Kidney (tissue), 14 donors: ENCODE data around the gene ADISSP. TPM values are rescaled to one million over a fixed set of nuclear protein-coding genes. Genes with fewer than 3 reads are reported as not detected.
A peak's percentile ranks its signal among the peaks of the same experiment; 100 is the strongest.

ENCODE experiments used
- DNase-seq, 5 donors: peaks; one replicate each; pipeline ENCODE4 v3.0.0-alpha.2; 2013 to 2020
- FAIRE-seq: peaks from 2 replicates; lab custom pipeline; 2012; peaks lifted over from hg19 to GRCh38; lab: Jason Lieb, UNC
- H3K27ac ChIP-seq, 2 donors: one replicate each; pipeline ENCODE4 v1.7.0; 2013; ENCODE audit warnings: low read depth in 2 of 2, low read length in 2 of 2, inconsistent platforms in 1 of 2
- H3K27me3 ChIP-seq: one replicate; pipeline ENCODE4 v1.7.1; 2013; ENCODE audit warnings: low read length, inconsistent platforms; ENCODE audit not compliant: control insufficient read depth, insufficient read depth
- H3K36me3 ChIP-seq, 3 donors: one replicate each; pipeline versions ENCODE4 v1.7.0 to v1.7.1; 2013; ENCODE audit warnings: low read length in 3 of 3, control low read depth in 1 of 3, inconsistent platforms in 1 of 3; ENCODE audit not compliant: insufficient read depth in 3 of 3, control insufficient read depth in 2 of 3
- H3K4me1 ChIP-seq, 3 donors: one replicate each; pipeline versions ENCODE4 v1.7.0 to v1.7.1; 2013; ENCODE audit warnings: low read length in 3 of 3, inconsistent platforms in 1 of 3, low read depth in 1 of 3; ENCODE audit not compliant: control insufficient read depth in 2 of 3, insufficient read depth in 2 of 3
- H3K4me3 ChIP-seq, 3 donors: one replicate each; pipeline versions ENCODE4 v1.7.0 to v1.8.1; 2013; ENCODE audit warnings: low read length in 3 of 3, control low read depth in 1 of 3, inconsistent platforms in 1 of 3
- H3K9ac ChIP-seq, 3 donors: one replicate each; pipeline versions ENCODE4 v1.7.0 to v1.7.1; 2013; ENCODE audit warnings: low read length in 3 of 3, control low read depth in 1 of 3, inconsistent platforms in 1 of 3
- H3K9me3 ChIP-seq, 3 donors: one replicate each; pipeline versions ENCODE4 v1.7.0 to v1.7.1; 2013; ENCODE audit warnings: low read length in 3 of 3, control low read depth in 1 of 3, inconsistent platforms in 1 of 3; ENCODE audit not compliant: control insufficient read depth in 2 of 3, insufficient read depth in 1 of 3
- CTCF ChIP-seq: IDR thresholded peaks from 3 replicates; pipeline ENCODE4 v1.5.1; 2012; ENCODE audit warnings: mild to moderate bottlenecking, moderate library complexity, borderline replicate concordance; ENCODE audit not compliant: insufficient read depth; ENCODE audit errors: extremely low read depth
- intact Hi-C: fragments of 100-400 bp; cut with DNase I; formaldehyde crosslinking; loops from one replicate; pipeline ENCODE4 v1.11.1; 2022
- polyA plus RNA-seq: library from polyadenylated mRNA; stranded (reverse); fragments of 350-450 nt; fragmentation: Illumina TruSeq; extraction: RNeasy Lipid Tissue Mini Kit (QIAGEN cat#74804); gene quantifications from one replicate; pipeline ENCODE4 v1.2.3, GENCODE V29; 2014; ENCODE audit warnings: low read depth, low replicate concordance; ENCODE audit not compliant: insufficient read depth
- total RNA-seq: library from RNA; stranded (reverse); fragmentation: NEBNext Ultra II Directional; extraction: Animal tissue kit (Norgen Biotek cat#: 25700); gene quantifications from one replicate; pipeline ENCODE4 v1.2.1, GENCODE V29; 2021
- donor health status: control.
- donor health status: control.
- donor health status: control.
- donor health status: control.
- donor health status: control.
- donor health status: DM: yes; HTN: yes; CAD: no.
- donor health status: Normal renal cell carcinoma (clear cell type).

Gene ADISSP
- total and polyA plus RNA-seq, 2 donors from 2014 or later: 26.3 to 31.8 TPM

GRCh38 chr20:3705970-3706739 lies 61.4 kb downstream of the ADISSP start:
- H3K4me3 ChIP-seq: no peak overlapping the region
- no peaks in the 10 kb centered on the region for H3K4me1 ChIP-seq
- no peak overlapping the region for H3K27ac ChIP-seq
- FAIRE-seq: no peak
- no peaks in the 10 kb centered on the region for H3K9me3 ChIP-seq
- H3K36me3 ChIP-seq: no peaks in the 10 kb centered on the region
- peak in 1 of 5 donors; percentile 66 for DNase-seq
- H3K9ac ChIP-seq: no peak overlapping the region
- TF ChIP-seq CTCF: no peak
- intact Hi-C loops: no loop called here
- no peaks in the 10 kb centered on the region for H3K27me3 ChIP-seq

GRCh38 chr20:3705491-3705969 lies 62.0 kb downstream of the ADISSP start:
- H3K9me3 ChIP-seq: no peaks in the 10 kb centered on the region
- intact Hi-C loops: no loop called here
- no peaks in the 10 kb centered on the region for H3K27me3 ChIP-seq
- FAIRE-seq (no peak), DNase-seq (no peak)
- H3K27ac ChIP-seq: no peak overlapping the region
- no peaks in the 10 kb centered on the region for H3K36me3 ChIP-seq
- no peak overlapping the region for H3K9ac ChIP-seq
- H3K4me1 ChIP-seq: no peaks in the 10 kb centered on the region
- TF ChIP-seq CTCF: no peak
- H3K4me3 ChIP-seq: no peak overlapping the region

GRCh38 chr20:3704087-3704486 lies 63.5 kb downstream of the ADISSP start:
- intact Hi-C loops: no loop called here

More at GRCh38 chr20:3704087-3704486, 63.5 kb downstream of the ADISSP start:
- peak in 1 of 5 donors; percentile 29 for DNase-seq
- Histone ChIP-seq H3K9me3 (no peaks in the 10 kb centered on the region), H3K27ac (no peak overlapping the region), H3K36me3 (no peaks in the 10 kb centered on the region), H3K9ac (no peak overlapping the region), H3K27me3 (no peaks in the 10 kb centered on the region), H3K4me3 (no peak overlapping the region), H3K4me1 (no peaks in the 10 kb centered on the region)
- no peak for TF ChIP-seq CTCF
- FAIRE-seq: no peak

Other genes with a start within 250 kb of the ADISSP start
- gene GFRA4, start 104.4 kb downstream of the ADISSP start, total RNA-seq: not detected
- 0.56 TPM for gene GFRA4, start 104.4 kb downstream of the ADISSP start, polyA plus RNA-seq
- 4.3 TPM for gene ADAM33, start 85.7 kb downstream of the ADISSP start, total RNA-seq
- gene ADAM33, start 85.7 kb downstream of the ADISSP start, polyA plus RNA-seq: 4.1 TPM
- 20.2 TPM for gene SIGLEC1, start 55.2 kb downstream of the ADISSP start, total RNA-seq
- 2.4 TPM for gene SIGLEC1, start 55.2 kb downstream of the ADISSP start, polyA plus RNA-seq
- gene HSPA12B, start 35.1 kb downstream of the ADISSP start, total RNA-seq: 18.9 TPM
- 8.7 TPM for gene HSPA12B, start 35.1 kb downstream of the ADISSP start, polyA plus RNA-seq
- 3.4 TPM for gene SPEF1, start 13.7 kb upstream of the ADISSP start, total RNA-seq
- 3.8 TPM for gene SPEF1, start 13.7 kb upstream of the ADISSP start, polyA plus RNA-seq
- 99.8 TPM for gene CENPB, start 19.0 kb upstream of the ADISSP start, total RNA-seq
- 56.2 TPM for gene CENPB, start 19.0 kb upstream of the ADISSP start, polyA plus RNA-seq
- gene CDC25B, start 28.6 kb upstream of the ADISSP start, total RNA-seq: 40.3 TPM
- gene CDC25B, start 28.6 kb upstream of the ADISSP start, polyA plus RNA-seq: 24.1 TPM
- gene AP5S1, start 52.8 kb upstream of the ADISSP start, total RNA-seq: 19.5 TPM
- 16.0 TPM for gene AP5S1, start 52.8 kb upstream of the ADISSP start, polyA plus RNA-seq
- gene MAVS, start 79.1 kb upstream of the ADISSP start, total RNA-seq: 46.8 TPM
- 10.0 TPM for gene MAVS, start 79.1 kb upstream of the ADISSP start, polyA plus RNA-seq
- 44.9 TPM for gene PANK2, start 121.6 kb upstream of the ADISSP start, total RNA-seq
- gene PANK2, start 121.6 kb upstream of the ADISSP start, polyA plus RNA-seq: 26.8 TPM
- gene RNF24, start 247.8 kb upstream of the ADISSP start, total RNA-seq: 30.9 TPM
- gene RNF24, start 247.8 kb upstream of the ADISSP start, polyA plus RNA-seq: 4.5 TPM